GM20431 (cell line): ENCODE results near the gene NCOR2.

Experiments
- in situ Hi-C: fragments of 300-500 bp; cut with MseI, MboI; formaldehyde crosslinking; loops from one replicate; pipeline ENCODE4 v1.15.0; 2020; ENCODE audit warnings: low sequenced_read_pairs; ENCODE audit not compliant: unreplicated experiment

The NCOR2 gene

DNA sequence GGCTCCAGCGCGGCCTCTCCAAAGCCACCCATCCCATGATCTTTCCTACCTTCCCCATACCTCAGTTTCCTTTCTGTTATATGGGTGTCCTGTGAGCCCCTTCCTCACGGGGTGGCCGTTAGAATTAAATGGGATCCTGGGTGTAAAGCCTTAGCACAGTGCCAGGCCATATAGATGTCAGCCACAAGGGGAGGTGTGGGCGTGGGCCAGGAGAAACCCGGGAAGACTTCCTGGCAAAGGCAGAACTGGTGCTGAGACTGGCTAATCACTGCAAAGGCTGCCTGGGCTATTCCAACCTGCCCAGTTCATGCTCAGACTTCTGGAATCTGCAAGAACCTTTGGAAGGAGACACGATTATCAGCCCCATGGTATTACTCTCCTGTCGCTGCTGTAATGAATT is 11.0 kb upstream of the NCOR2 start:
- in situ Hi-C loops, result no loop called here

DNA sequence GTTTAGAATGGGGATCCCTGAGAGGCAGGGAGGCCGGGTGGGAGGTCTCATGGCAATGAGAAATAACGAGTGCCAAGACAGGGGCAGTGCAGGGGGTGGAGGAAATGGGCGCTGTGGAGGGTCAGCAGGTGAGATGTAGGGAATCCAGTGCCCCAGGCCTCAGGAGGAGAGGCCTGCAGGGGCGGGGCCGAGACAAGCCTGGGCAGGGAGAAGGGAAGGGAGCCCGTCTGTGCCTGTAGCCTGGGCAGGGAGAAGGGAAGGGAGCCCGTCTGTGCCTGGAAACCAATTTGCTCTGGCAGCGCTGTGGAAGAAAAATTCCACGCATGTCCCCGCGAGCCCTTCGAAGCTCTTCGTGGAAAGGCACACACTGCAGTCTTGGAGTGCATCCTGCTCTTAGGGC is 10.6 kb upstream of the NCOR2 start:
- in situ Hi-C loops, result no loop called here

DNA sequence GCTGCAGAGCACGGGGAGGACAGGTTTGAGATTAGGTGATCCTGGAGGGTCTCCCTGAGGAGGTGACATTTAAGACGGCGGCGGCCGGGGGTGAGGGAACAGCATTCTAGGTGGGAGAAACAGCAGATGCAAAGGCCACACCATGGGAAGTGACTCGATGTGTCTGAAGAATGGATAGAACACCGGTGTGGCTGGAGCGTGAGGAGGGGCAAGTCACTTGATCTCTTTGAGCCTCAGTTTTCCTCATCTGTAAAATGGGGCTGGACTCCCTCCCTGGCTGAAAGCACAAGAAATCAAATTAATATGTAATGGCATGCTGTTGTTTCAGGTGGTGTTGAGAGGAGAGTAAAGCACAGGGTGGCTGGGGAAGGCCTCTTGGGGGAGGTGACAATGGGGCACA is 10.0 kb upstream of the NCOR2 start:
- in situ Hi-C loops, result no loop called here

DNA sequence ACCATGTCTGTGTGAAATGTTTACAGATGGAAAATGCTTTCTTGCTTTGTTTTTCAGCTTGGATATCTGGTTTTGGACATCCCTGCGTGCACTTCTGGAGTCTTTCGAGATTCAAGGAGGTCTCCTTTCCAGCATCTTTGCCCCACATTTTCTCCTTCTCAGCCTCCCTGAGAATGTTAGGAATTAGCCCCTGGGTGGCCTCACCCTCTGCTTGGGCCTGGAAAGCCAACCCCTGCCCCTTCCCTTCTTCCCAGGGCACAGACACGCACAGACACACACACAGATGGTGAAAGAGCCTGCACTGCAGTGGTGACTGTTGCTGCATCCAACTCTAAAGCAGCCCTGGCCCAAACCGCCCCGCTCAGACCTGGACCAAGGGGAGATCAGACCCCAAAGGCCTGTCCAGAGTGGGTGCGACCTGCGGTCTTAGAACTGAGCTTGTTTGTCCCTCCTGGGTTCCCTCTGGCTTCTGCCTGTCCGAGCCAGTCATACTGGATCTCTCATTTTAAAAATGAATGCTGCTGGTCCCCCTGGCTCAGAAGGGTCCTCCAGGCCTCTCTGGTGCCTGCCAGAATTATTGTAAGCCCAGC is 8.7 kb upstream of the NCOR2 start:
- in situ Hi-C loops, result no loop called here

DNA sequence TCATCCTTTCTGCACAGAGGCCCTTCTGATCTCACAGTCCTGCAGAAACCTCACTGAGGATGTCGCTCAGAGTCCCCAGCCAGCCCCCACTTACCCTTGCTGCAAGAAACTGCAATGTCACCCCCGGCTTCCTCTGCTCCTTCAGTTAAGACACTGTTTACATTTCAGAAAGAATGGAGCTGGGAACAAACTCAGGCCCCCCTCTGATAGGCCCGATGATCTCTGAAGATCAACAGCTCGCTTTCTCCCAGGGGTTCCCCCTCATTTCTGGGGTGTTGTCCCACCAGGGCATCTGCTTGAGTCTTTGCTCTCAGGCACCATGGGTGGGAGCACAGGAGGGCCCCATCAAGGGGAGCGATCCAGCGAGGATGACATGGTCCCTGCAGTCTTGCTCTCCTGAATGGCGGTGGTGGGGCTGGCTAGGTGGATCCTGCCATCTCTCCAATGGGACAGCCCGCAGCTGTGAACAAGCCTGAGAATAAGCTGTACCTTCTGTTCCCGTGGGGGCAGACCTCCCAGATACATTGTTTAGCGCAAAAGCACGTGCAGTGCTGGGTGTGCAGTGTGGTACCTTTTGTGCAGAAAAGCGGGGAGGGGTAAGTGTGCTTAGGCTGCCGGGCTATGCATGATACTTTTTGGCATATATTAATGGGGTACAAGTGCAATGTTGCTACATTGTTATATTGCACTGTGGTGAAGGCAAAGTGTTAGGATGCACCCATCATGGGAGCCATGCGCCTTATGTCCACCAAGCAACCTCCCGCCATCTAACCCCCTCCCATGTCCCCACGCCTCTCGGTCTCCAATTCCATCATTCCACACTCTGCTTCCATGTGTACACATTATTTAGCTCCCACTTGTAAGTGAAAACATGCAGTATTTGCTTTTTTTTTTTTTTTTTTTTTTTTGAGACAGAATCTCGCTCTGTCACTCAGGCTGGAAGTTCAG is 6.7 kb upstream of the NCOR2 start:
- in situ Hi-C loops, result no loop called here

DNA sequence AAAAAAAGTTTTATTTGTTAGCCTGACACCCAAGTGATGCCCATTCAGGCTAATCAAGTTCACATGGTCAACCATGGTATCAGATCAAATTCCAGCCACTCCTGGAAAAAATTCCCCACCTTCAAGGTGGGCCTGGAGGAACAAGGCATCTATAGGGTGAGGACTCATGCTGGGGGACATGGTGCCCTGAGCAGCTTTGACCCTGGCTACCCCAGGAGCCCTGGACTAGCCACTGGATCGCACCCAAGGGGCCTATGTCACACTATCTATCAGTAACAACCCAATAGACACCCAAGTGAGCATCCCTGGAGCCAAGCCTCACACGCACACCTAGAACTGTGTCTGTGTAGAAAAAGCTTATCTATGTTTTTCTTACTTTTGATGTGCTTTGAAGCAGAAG is 4.1 kb upstream of the NCOR2 start:
- in situ Hi-C loops, result no loop called here

DNA sequence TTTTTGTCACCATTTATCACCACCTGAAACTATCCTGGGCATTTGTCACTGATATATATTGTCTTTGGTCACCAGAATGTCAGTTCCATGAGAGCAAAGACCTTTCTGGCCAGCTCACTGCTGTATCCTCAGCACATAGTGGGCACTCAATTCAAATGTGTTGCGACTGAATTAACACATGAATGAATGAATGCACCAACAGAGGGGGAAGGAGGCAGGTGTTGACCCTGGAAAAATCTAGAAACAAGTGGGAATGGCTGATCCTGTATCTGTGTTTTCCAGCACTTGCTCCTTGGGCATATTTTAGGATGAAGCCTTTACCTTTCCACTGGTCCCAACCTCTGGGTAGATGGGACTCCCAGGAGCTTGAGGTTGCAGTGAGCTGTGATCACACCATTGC is 3.4 kb upstream of the NCOR2 start:
- in situ Hi-C loops, result no loop called here

DNA sequence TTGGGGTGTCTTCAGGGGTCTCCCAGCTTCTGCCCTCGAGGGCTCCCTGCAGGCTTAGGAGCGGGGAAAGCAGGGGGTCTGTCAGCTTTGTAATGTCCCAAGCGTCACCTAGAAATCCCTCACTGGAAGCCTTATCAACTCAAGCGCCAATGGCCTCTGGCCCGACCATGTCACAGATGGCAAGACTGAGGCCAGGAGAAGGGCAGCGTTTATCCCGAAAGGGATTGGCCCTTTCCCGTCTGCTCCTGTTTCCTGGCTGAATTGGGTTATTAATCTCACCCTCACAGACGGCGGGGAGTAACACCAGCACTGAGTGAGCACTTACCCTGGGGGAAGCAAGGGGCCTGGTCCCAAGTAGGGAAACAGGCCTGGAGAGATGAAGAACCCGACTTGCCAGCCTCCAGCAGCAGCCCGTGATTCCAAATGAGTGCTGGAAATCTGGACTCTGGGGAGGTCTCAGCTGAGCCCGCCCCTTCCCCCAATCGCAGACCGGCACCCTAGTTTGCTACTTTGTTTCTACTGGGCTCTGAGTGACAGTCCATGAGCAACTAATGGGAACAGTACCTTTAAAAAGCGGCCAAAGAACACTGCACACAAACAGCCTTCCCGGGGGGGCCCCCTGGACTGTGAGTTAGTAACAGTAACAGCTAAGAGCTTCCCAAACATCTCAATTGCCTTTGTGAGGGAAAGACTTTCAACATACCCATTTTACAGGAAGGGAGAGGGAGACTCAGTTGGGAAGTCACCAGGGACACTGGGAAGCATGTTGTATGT is 2.1 kb upstream of the NCOR2 start:
- in situ Hi-C loops, result no loop called here

DNA sequence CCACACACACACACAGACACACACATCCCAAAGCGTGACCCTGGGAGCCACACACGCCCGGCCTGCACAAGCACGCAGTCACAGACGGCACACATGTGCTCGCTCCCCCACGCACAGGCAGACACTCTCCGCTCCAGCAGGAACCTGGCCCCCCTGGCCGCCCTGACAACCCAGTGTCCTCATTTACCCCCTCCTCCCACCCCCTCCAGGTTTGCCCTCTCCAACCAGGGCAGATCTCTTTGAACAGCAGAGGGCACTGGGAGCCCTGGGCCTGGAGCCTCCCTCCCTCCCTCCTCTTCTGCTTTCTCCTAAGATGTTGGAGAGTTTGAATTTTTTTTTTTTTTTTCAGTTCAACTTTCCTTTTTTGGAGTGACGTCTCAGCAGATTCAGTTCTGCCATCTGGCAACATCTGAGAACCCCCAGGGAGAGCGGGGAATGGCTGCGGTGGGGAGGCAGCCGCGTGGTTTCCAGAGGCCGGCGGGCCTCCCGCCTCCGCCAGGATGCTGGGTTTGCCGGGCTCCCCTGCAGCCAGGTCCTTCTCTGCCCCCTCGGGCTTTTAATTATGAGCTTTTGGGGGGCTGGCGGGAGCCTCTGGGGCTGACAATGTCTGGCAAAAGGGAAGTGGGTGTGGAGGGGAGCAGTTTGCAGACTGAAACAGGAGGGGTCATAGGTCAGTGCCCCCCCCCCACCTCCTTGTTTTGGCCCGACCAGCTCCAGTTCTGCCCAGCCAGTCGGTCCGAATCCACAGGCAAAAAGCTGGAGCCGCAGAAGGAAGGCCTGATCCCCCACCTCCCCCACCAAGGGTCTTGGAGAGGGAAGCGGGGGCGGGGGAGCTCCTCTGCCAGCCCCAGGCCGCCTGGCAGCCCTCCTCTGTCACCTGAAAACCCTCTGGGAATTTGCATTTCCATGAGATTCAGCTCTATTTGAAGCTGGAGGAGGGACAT is 1.3 kb upstream of the NCOR2 start:
- in situ Hi-C loops, result no loop called here

DNA sequence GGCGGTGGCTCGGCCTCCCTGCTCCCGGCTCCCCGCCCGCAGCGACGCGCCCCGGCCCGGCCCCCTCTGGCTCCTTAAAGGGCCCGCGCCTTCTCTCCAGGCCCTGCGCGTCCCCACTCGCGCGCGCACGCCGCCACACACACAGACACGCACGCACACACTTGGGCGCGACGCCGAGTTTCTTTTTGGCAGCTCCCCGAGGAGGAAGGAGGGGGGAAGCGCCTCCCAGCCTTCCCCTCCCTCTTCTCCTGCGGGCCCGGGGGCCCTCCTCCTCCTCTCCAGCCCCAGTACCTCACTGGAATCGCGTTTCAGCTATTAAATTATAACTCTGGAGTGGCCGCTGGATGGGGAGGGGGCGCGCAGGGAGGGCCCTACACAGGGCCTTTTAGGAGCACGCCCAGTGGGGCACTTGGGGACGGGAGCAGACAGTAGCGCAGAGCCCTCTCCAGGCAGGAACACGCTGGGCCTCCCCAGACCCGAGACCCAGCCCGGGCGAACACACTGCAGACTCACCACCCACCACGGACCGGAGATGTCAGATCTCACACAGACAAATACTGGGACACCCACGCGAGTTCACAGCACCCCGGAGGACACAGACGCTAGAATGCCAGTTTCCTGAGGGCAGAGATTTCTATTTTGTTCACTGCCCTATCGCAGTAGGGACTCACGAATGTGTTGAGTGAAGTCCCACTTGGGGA is 411 bp upstream of the NCOR2 start:
- in situ Hi-C loops, result no loop called here

DNA sequence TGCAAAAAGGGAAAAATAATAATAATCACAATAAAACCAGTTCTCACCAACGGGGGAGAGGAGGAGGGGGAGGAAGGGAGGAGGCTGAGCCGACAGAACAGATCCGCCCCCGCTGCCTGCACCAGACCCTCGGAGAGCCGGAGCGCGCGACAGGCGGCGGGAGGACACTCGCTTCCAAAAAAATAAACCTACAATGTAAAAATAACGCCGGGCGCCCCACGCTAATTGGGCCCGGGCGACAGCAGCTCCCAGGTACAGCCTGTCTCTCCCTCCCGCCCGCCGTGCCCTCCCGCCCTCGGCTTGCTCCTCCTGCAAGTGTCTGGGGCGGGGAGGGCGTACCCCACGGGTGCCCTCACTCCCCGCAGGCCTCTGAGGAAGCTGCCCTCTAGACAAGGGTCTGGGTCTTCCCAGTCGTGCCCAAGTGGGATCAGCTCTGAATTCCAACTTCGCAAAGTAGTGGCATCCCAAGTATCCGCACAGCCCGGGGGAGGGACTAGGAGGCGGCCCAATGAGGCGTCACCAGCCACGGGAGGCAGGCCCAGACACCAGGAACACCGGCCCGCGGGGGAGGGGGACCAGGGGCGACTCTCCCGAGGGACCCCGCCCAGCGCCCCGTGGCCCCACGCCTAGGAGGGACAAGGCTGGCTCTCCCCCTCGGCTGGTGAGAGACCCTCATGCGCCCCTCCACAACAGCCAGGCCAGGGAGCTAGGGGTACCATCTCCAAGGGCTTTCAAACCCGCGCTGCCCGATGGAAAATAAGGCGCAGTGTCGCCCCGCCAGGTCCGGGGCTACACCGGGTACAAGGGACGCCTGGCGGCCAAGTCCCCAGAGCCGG is 1.0 kb downstream of the NCOR2 start:
- in situ Hi-C loops, result no loop called here

DNA sequence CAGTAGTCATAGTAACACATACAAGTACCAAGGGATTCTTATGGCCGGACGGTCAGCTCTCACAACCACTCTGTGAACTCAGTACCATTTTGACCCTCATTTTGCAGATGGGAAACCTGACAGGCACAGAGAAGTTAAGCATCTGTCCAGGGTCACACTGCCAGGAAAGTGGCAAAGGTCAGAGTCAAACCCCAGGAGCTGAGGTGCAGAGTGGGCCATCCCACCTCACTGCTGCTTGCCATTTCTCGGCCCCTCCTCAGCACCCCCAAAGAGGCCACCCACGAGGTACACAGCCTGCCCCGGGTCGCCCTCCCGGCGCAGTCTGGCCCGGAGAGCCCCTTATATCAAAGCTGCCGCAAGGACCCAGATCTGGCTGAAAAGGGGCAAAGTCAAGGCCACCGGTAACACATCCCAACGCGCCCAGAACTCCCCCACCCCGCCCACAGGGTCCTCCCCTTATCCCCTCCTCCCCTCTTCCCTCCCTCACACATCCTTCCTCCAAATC is 1.7 kb downstream of the NCOR2 start:
- in situ Hi-C loops, result no loop called here

DNA sequence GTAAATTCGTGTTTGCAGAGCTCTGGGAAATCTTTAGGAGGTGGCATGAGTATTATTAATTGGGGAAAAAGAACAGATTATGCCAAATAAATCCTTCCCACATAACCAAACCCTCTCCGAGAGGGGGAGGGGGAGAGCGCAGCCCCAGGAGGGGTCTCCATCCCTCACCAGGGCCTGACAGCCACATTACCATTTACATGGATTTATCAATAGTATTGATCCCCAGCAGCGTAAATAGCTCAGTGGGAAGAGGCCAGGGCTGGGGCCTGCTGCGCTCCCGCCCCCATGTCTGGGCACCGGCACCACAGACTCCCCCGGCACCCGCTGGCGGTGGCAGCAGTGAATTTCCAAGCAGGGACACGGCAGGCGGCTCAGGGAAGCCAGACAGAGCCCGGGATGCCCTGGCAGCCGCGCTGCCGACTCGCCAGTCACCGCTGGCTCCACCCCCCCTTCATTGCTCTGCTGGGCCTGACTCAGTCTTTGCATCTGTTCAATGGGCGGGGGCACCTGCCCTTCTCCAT is 2.4 kb downstream of the NCOR2 start:
- in situ Hi-C loops, result no loop called here

DNA sequence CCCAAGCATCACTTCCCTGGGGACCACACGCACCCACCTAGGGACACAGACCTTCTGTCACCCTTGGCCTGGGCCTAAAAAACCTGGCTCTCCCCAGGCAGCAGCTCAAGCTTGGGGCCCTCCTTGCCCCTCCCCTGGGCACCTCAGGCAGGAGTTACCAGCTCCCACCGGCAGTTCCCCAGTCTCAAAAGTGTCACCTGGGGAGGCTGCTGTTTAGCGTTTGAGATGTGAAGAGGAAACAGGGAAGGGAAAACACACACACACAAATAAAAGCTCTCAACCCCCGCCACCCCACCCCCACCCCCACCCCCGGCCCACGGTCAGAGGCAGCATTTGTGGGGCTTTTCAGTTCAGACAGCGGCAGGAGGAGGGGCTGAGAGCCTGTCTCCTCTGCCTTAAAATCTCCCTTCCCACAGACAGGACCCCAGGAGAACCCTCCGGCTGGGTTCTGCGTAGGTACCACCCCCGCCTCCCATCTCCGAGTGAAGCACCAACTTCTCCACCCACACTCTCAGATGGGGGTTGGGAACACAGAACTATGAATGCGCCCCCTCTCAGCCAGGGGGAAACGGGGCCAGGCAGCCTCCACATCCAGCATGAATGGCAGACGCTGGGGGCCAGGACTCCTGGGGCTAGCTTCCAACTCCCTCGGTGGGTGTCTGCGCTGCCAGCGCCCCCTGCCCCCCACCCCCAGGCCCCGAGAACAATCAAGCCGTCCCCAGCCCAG is 3.0 kb downstream of the NCOR2 start:
- in situ Hi-C loops, result no loop called here

DNA sequence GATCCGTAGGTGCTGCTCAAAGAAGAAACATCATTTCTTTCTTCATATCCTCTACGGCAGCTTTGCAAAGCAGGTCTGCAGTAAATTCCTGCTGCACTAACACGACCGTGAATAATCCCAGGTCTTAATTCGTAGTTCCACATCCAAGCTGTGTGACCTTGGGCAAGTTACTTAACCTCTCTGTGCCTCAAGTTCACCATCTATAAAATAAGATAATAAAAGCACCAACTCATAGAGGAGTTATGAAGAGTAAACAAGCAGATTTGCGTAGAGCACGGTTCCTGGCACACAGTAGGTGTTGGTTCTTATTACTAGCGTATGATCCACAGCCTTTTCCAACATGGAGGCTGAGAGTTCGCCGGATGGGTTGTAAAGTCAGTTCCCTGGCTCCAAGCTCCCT is 3.6 kb downstream of the NCOR2 start:
- in situ Hi-C loops, result no loop called here

DNA sequence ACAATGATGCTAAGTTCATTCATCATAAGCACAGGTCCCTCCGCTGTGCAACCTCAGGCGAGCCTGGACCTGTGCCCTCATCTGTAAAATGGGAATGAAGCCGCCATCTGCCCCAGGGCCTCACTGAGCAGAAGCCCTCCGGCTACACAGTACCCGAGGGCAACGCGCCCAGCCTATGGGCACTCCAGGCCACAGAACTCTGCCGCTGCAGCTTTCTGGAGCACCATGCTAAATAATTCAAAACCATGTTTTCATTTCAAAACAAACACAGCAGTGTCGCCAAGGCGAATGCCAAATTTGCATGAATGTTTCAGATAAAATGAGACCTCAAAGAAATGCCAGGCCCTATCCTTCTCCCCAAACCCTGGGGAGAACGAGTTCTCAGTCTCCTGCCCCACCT is 4.0 kb downstream of the NCOR2 start:
- in situ Hi-C loops, result no loop called here

DNA sequence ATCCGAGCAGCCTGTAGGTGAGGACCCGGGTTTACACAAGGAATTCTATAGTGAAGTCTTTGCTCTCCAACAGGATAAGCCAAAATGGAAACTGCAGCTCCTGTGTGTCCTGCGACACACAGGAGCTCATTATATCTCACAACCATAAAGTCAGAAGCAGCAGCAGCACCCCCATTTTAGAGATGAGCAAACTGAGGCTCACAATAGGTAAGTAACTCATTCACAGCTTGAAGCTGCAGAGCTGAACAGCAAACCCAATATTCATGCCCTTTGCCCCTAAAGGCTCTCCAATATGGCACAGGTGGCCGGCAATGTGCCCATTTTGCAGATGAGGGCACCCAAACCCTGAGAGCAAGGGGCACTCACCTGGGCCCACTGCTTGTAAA is 4.6 kb downstream of the NCOR2 start:
- in situ Hi-C loops, result no loop called here
